A549 (cell line): ENCODE measurements around the gene SMYD1. TPM values are rescaled to one million over a fixed set of nuclear protein-coding genes. Genes with fewer than 3 reads are reported as not detected.

Source experiments
- ATAC-seq, 2 experiments: fragments of 200-7000 bp in 1 of 2; fragments of >200 bp in 1 of 2; cut with Nextera tagmentation in 1 of 2; cut with Tn5 transposase in 1 of 2; 3 replicates each; pipeline versions ENCODE4 v1.8.0 to v1.9.1; 2018 to 2020; ENCODE audit warnings: mild to moderate bottlenecking in 1 of 2, moderate library complexity in 1 of 2
- CTCF ChIA-PET: fragments of 300-600 bp; sonication (Branson Sonifier 250); formaldehyde crosslinking; extraction: SDS; loops from one replicate; lab custom pipeline; 2021; ENCODE audit warnings: antibody characterized with exemption, inconsistent platforms; lab: Yijun Ruan, JAX
- POLR2A ChIA-PET: fragments of 350-600 bp; formaldehyde crosslinking; extraction: SDS; loops from one replicate; lab custom pipeline; 2021; ENCODE audit warnings: antibody characterized with exemption, inconsistent platforms; lab: Yijun Ruan, JAX
- DNase-seq, 2 experiments: peaks; one replicate each; pipeline versions ENCODE4 v3.0.0 to v3.0.0-alpha.2; 2011 to 2016; ENCODE audit warnings: low read depth in 1 of 2, low spot score in 1 of 2
- FAIRE-seq: peaks from 2 replicates; lab custom pipeline; 2011; peaks lifted over from hg19 to GRCh38; lab: Jason Lieb, UNC
- H3K27ac ChIP-seq, 2 experiments: fragments of >200 bp; sonication (Bioruptor Twin); formaldehyde crosslinking; 3 replicates each; pipeline ENCODE4 v1.5.1; 2016 to 2017
- H3K4me1 ChIP-seq: fragments of >200 bp; sonication (Bioruptor Twin); formaldehyde crosslinking; 3 replicates; pipeline ENCODE4 v1.6.1; 2016
- H3K4me2 ChIP-seq: fragments of >200 bp; sonication (Bioruptor Twin); formaldehyde crosslinking; 3 replicates; pipeline ENCODE4 v1.6.1; 2016
- H3K4me3 ChIP-seq: fragments of >200 bp; sonication (Bioruptor Twin); formaldehyde crosslinking; 3 replicates; pipeline ENCODE4 v1.5.1; 2016
- H3K9me3 ChIP-seq: fragments of >200 bp; sonication (Bioruptor Twin); formaldehyde crosslinking; 3 replicates; pipeline ENCODE4 v1.6.1; 2016
- CHD2 ChIP-seq: fragments of 150-350 bp; IDR thresholded peaks from 2 replicates; pipeline ENCODE4 v1.6.1; 2014; ENCODE audit warnings: low read length; ENCODE audit not compliant: partially characterized antibody
- ESRRA ChIP-seq: fragments of 150-350 bp; IDR thresholded peaks from 2 replicates; pipeline ENCODE4 v1.6.1; 2014; ENCODE audit warnings: mild to moderate bottlenecking, low read length, borderline replicate concordance
- FOSB ChIP-seq: fragments of 250-450 bp; sonication (Bioruptor Pico); IDR thresholded peaks from 2 replicates; pipeline ENCODE4 v1.5.0; 2020; ENCODE audit warnings: mild to moderate bottlenecking, moderate library complexity
- GATA3 ChIP-seq: IDR thresholded peaks from 2 replicates; pipeline ENCODE4 v1.6.1; 2012; ENCODE audit warnings: borderline replicate concordance
- HMGXB4 ChIP-seq: fragments of 250-450 bp; sonication (Bioruptor Pico); IDR thresholded peaks from 2 replicates; pipeline ENCODE4 v1.5.0; 2021; ENCODE audit warnings: mild to moderate bottlenecking, moderate library complexity, borderline replicate concordance
- HOXA7 ChIP-seq: fragments of 250-450 bp; sonication (Bioruptor Pico); IDR thresholded peaks from 2 replicates; pipeline ENCODE4 v1.5.0; 2020; ENCODE audit warnings: mild to moderate bottlenecking, moderate library complexity
- JUN ChIP-seq, 2 experiments: fragments of >200 bp; sonication (Bioruptor Twin); formaldehyde crosslinking; IDR thresholded peaks; 2 replicates in 1 of 2; 3 replicates in 1 of 2; pipeline ENCODE4 v1.6.1; 2016 to 2017
- MAFK ChIP-seq: fragments of 450-650 bp; IDR thresholded peaks from 2 replicates; pipeline ENCODE4 v1.6.1; 2014; ENCODE audit not compliant: partially characterized antibody
- MAX ChIP-seq: IDR thresholded peaks from 2 replicates; pipeline ENCODE4 v1.6.1; 2012
- MAZ ChIP-seq: fragments of 150-350 bp; IDR thresholded peaks from 2 replicates; pipeline ENCODE4 v1.6.1; 2014; ENCODE audit warnings: antibody characterized with exemption, low read depth, low read length, borderline replicate concordance
- MYC ChIP-seq: IDR thresholded peaks from 2 replicates; pipeline ENCODE4 v1.6.1; 2012; ENCODE audit warnings: mild to moderate bottlenecking, inconsistent platforms, low read length, improper control_type of control experiment, borderline replicate concordance
- NPAS2 ChIP-seq: fragments of 250-450 bp; sonication (Bioruptor Pico); IDR thresholded peaks from 2 replicates; pipeline ENCODE4 v1.8.0; 2022; ENCODE audit warnings: mild to moderate bottlenecking, moderate library complexity, borderline replicate concordance
- PHF8 ChIP-seq: fragments of 200-600 bp; sonication (generic); IDR thresholded peaks from 2 replicates; pipeline ENCODE4 v1.6.1; 2016; ENCODE audit warnings: low read depth, mild to moderate bottlenecking, antibody characterized with exemption, moderate library complexity, borderline replicate concordance
- POLR2A ChIP-seq: IDR thresholded peaks from 2 replicates; pipeline ENCODE4 v1.6.1; 2012; ENCODE audit warnings: mild to moderate bottlenecking, low read length
- RCOR1 ChIP-seq: fragments of 150-350 bp; IDR thresholded peaks from 2 replicates; pipeline ENCODE4 v1.6.1; 2014; ENCODE audit warnings: antibody characterized with exemption, low read length, low read depth
- RNF2 ChIP-seq: fragments of 200-600 bp; sonication (generic); IDR thresholded peaks from 2 replicates; pipeline ENCODE4 v1.6.1; 2016; ENCODE audit warnings: low read depth, mild to moderate bottlenecking, antibody characterized with exemption, moderate library complexity, borderline replicate concordance
- TFCP2L1 ChIP-seq: fragments of 250-450 bp; sonication (Bioruptor Pico); IDR thresholded peaks from 2 replicates; pipeline ENCODE4 v1.5.0; 2021; ENCODE audit warnings: mild to moderate bottlenecking
- TP53 ChIP-seq: fragments of 250-450 bp; sonication (Bioruptor Pico); IDR thresholded peaks from 2 replicates; pipeline ENCODE4 v1.5.0; 2021; ENCODE audit warnings: mild to moderate bottlenecking, moderate library complexity
- ZC3H11A ChIP-seq: fragments of 450-650 bp; IDR thresholded peaks from 2 replicates; pipeline ENCODE4 v1.6.1; 2014; ENCODE audit warnings: antibody characterized with exemption, mild to moderate bottlenecking
- ZFP36 ChIP-seq: fragments of 450-650 bp; IDR thresholded peaks from 2 replicates; pipeline ENCODE4 v1.6.1; 2014; ENCODE audit warnings: borderline replicate concordance; ENCODE audit not compliant: partially characterized antibody
- ZNF302 ChIP-seq: fragments of 250-450 bp; sonication (Bioruptor Pico); IDR thresholded peaks from 2 replicates; pipeline ENCODE4 v1.9.0; 2021; ENCODE audit warnings: inconsistent platforms, mild to moderate bottlenecking, moderate library complexity
- ZSCAN20 ChIP-seq: fragments of 250-450 bp; sonication (Bioruptor Pico); IDR thresholded peaks from 2 replicates; pipeline ENCODE4 v1.8.0; 2022; ENCODE audit warnings: mild to moderate bottlenecking, moderate library complexity
- WGBS: methylation state at CpG from one replicate; pipeline ENCODE4 v1.1.6; 2017; ENCODE audit errors: missing lambda C conversion rate; 5-methylcytosine and 5-hydroxymethylcytosine counted together
- polyA plus RNA-seq, 4 experiments: library from polyadenylated mRNA; depleted of rRNA in 3 of 4; stranded (reverse); fragments of >200 nt; fragmentation: RNase III in 1 of 4; extraction: RNeasy Plus Mini Kit Qiagen cat#74134 plus additional on column Dnase treatment in 1 of 4; gene quantifications; 2 replicates in 3 of 4; 3 replicates in 1 of 4; pipeline ENCODE4 v1.2.3, GENCODE V29; 2011 to 2017
- TF ChIP-seq, protein P1 (sequence below): fragments of >200 bp; sonication (Bioruptor Twin); formaldehyde crosslinking; IDR thresholded peaks from 2 replicates; pipeline ENCODE4 v1.6.1; 2016

Gene SMYD1
- polyA plus RNA-seq, 2 of the 4 experiments (the other 2 are of a cell fraction): not detected

GRCh38 chr2:88032070-88032702, 35.4 kb upstream of the SMYD1 start:
- Histone ChIP-seq H3K4me3 (no peak overlapping the region), H3K9me3 (peaks cover 15% of the 10 kb centered on the region; the same call in 1 of the 3 replicates), H3K27ac (no peak overlapping the region), H3K4me1 (no peaks in the 10 kb centered on the region), H3K4me2 (no peak overlapping the region)
- no peak for TF ChIP-seq PHF8
- TF ChIP-seq FOSB (CRISPR knock-in tag): no peak
- TF ChIP-seq MAFK: no peak
- no peak for TF ChIP-seq MAZ
- no peak for TF ChIP-seq TFCP2L1
- no peak for TF ChIP-seq RCOR1
- TF ChIP-seq NPAS2 (CRISPR knock-in tag): no peak
- no peak for TF ChIP-seq ZSCAN20 (CRISPR knock-in tag)
- no peak for TF ChIP-seq ZNF302
- no peak for TF ChIP-seq ZFP36
- TF ChIP-seq ZC3H11A: no peak
- no peak for TF ChIP-seq MAX
- TF ChIP-seq JUN (IDR thresholded peaks at IDR 0.05): no peak
- TF ChIP-seq HOXA7 (CRISPR knock-in tag): no peak
- no peak for TF ChIP-seq TP53 (CRISPR knock-in tag)
- TF ChIP-seq GATA3: no peak
- no peak for TF ChIP-seq MYC
- TF ChIP-seq HMGXB4 (CRISPR knock-in tag): no peak
- TF ChIP-seq POLR2A: no peak
- ATAC-seq (no peak), FAIRE-seq (no peak), DNase-seq (no peak)
- ChIA-PET CTCF (interaction anchor here (1.5 kb wide), 1 partner anchor 29 kb away, joined by 4 read pairs; no protein-coding TSS in a partner anchor), POLR2A (no interaction called here)
- WGBS: 91% methylated on average over 7 of the region's 7 CpGs

DNA sequence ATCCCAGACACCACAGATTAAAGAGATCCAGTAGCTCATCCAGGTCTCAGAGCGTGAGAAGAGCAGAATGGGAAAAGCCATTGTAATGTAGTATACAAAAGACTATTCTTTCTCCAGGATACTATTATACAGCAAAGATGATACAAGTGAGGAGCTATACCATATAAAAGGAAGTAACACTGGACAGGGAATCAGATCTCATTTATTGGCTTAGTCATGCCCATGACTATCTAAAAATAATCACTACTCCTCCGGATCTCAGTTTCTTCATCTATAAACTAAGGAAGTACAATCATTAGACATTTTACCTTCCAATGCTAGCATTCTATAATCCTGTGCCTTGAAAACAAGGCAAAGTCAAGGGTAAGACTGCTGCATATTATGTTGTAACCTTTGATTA, 31.4 kb upstream of the SMYD1 start:
- no peak for DNase-seq
- no peak for ATAC-seq
- Histone ChIP-seq H3K4me1 (peaks cover 20% of the 10 kb centered on the region), H3K4me2 (no peak overlapping the region), H3K9me3 (peaks cover 23% of the 10 kb centered on the region; the same call in 1 of the 3 replicates), H3K4me3 (no peak overlapping the region), H3K27ac (no peak overlapping the region)
- 77% methylated on average over 2 of the region's 2 CpGs for WGBS
- ChIA-PET POLR2A (no interaction called here), CTCF (interaction anchor here (0.8 to 1.4 kb wide), 2 partner anchors 18 to 24 kb away, joined by 3 to 5 read pairs; no protein-coding TSS in a partner anchor)
- FAIRE-seq: no peak
- no peak for TF ChIP-seq RNF2
- TF ChIP-seq, protein P1, sequence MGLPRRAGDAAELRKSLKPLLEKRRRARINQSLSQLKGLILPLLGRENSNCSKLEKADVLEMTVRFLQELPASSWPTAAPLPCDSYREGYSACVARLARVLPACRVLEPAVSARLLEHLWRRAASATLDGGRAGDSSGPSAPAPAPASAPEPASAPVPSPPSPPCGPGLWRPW: no peak
- TF ChIP-seq CHD2: no peak
- TF ChIP-seq HMGXB4 (CRISPR knock-in tag): no peak
- no peak for TF ChIP-seq ESRRA
- TF ChIP-seq GATA3: no peak
- TF ChIP-seq MYC: no peak
- TF ChIP-seq ZNF302: no peak
- no peak for TF ChIP-seq ZFP36
